ENCODE data around the gene ADIRF.
A peak's percentile ranks its signal among the peaks of the same experiment; 100 is the strongest.

ADIRF gene

GRCh38 chr10:86962136-86962980, 5.9 kb upstream of the ADIRF start:
- Mint-ChIP-seq H3K36me3 (ENCODE audit: low read depth) (no peaks in the 10 kb centered on the region), H3K4me3 (no peak overlapping the region), H3K27me3 (ENCODE audit: low read depth) (peaks cover 3% of the 10 kb centered on the region), H3K4me1 (peaks cover 39% of the 10 kb centered on the region), H3K9me3 (no peaks in the 10 kb centered on the region), H3K27ac (no peak overlapping the region)
- no peak for TF ChIP-seq CTCF (IDR thresholded peaks at IDR 0.05; ENCODE audit: unreplicated experiment in 3 of 3)

- Mint-ChIP-seq H3K4me1 (peaks cover 41% of the 10 kb centered on the region), H3K9me3 (no peaks in the 10 kb centered on the region), H3K4me3 (no peak overlapping the region), H3K27ac (no peak overlapping the region), H3K36me3 (ENCODE audit: low read depth) (no peaks in the 10 kb centered on the region), H3K27me3 (ENCODE audit: low read depth) (peaks cover 3% of the 10 kb centered on the region)
- TF ChIP-seq CTCF (IDR thresholded peaks at IDR 0.05; ENCODE audit: unreplicated experiment in 3 of 3), result no peak
Observed at GRCh38 chr10:86962981-86963310, 5.3 kb upstream of the ADIRF start.

GRCh38 chr10:86963341-86963919, 4.9 kb upstream of the ADIRF start:
- no peaks in the 10 kb centered on the region for H3K36me3 Mint-ChIP-seq (ENCODE audit: low read depth)
- no peak for TF ChIP-seq CTCF (IDR thresholded peaks at IDR 0.05; ENCODE audit: unreplicated experiment in 3 of 3)
- peaks cover 40% of the 10 kb centered on the region for H3K4me1 Mint-ChIP-seq
- H3K27ac Mint-ChIP-seq, result no peak overlapping the region
- H3K4me3 Mint-ChIP-seq, result no peak overlapping the region
- peaks cover 3% of the 10 kb centered on the region for H3K27me3 Mint-ChIP-seq (ENCODE audit: low read depth)
- H3K9me3 Mint-ChIP-seq, result no peaks in the 10 kb centered on the region

GRCh38 chr10:86964061-86964846, 4.0 kb upstream of the ADIRF start:
- peaks cover 3% of the 10 kb centered on the region for H3K27me3 Mint-ChIP-seq (ENCODE audit: low read depth)
- H3K36me3 Mint-ChIP-seq (ENCODE audit: low read depth), result no peaks in the 10 kb centered on the region
- no peak for TF ChIP-seq CTCF (IDR thresholded peaks at IDR 0.05; ENCODE audit: unreplicated experiment in 3 of 3)
- peaks cover 33% of the 10 kb centered on the region for H3K4me1 Mint-ChIP-seq
- H3K27ac Mint-ChIP-seq, result peak overlapping the region in 1 of 3 experiments; percentile 63
- no peak overlapping the region for H3K4me3 Mint-ChIP-seq
- H3K9me3 Mint-ChIP-seq, result no peaks in the 10 kb centered on the region

- Mint-ChIP-seq H3K27me3 (ENCODE audit: low read depth) (peaks cover 3% of the 10 kb centered on the region), H3K4me1 (peaks cover 36% of the 10 kb centered on the region)
Observed at GRCh38 chr10:86964847-86965190, 3.5 kb upstream of the ADIRF start.

More at GRCh38 chr10:86964847-86965190, 3.5 kb upstream of the ADIRF start:
- Mint-ChIP-seq H3K36me3 (ENCODE audit: low read depth) (no peaks in the 10 kb centered on the region), H3K27ac (peak overlapping the region in 2 of 3 experiments; percentile 36 to 63), H3K4me3 (no peak overlapping the region), H3K9me3 (no peaks in the 10 kb centered on the region)
- TF ChIP-seq CTCF (IDR thresholded peaks at IDR 0.05; ENCODE audit: unreplicated experiment in 3 of 3), result no peak

Data from nephron (organoid).